Endothelial cell of umbilical vein (primary cell): ENCODE results near the gene EP300.
"Not testable (repeated sequence)": the region's sequence is repeated elsewhere in the genome, so short reads cannot be mapped to it uniquely, and the experiment has no call there.

ENCODE experiments used
- CTCF ChIP-seq, 2 donors: IDR thresholded peaks; 1 replicate in 1 of 2; 2 replicates in 1 of 2; pipeline ENCODE4 v1.5.1; 2011; ENCODE audit warnings: low read length in 2 of 2, mild to moderate bottlenecking in 2 of 2, moderate library complexity in 2 of 2, control low read depth in 1 of 2, inconsistent platforms in 1 of 2, low read depth in 1 of 2; ENCODE audit not compliant: insufficient read depth in 1 of 2; ENCODE audit errors: extremely low read depth in 1 of 2
- EZH2 ChIP-seq: IDR thresholded peaks from 2 replicates; pipeline ENCODE4 v1.6.1; 2012; ENCODE audit warnings: borderline replicate concordance, low read depth, mild to moderate bottlenecking, moderate library complexity, low read length, inconsistent platforms; ENCODE audit not compliant: severe bottlenecking
- GATA2 ChIP-seq: IDR thresholded peaks from 2 replicates; pipeline ENCODE4 v1.7.0; 2011; ENCODE audit warnings: low read depth, mild to moderate bottlenecking, moderate library complexity, mixed read lengths, low read length; ENCODE audit not compliant: insufficient read length, insufficient read depth
- POLR2AphosphoS5 ChIP-seq: IDR thresholded peaks from 2 replicates; pipeline ENCODE4 v1.6.1; 2012; ENCODE audit warnings: low read depth, mild to moderate bottlenecking, control low read depth, low read length, moderate library complexity; ENCODE audit not compliant: insufficient read depth

- not testable (repeated sequence) for TF ChIP-seq CTCF (IDR thresholded peaks at IDR 0.05; ENCODE audit: extremely low read depth in 1 of 2, insufficient read depth in 1 of 2, low read depth in 1 of 2, low read length in 2 of 2); EZH2; GATA2; POLR2AphosphoS5
Observed at GRCh38 chr22:41145921-41146320, 53.5 kb downstream of the EP300 start.
